Tibial artery (tissue), 4 donors: ENCODE measurements around the gene FMNL3.

Experiments
- DNase-seq, 2 donors: peaks; one replicate each; pipeline ENCODE4 v3.0.0-alpha.2; 2019
- H3K27ac ChIP-seq, 2 donors: fragments of 200-600 bp; sonication (generic) in 1 of 2; 1 replicate in 1 of 2; 2 replicates in 1 of 2; pipeline ENCODE4 v1.5.1; 2018 to 2019; ENCODE audit warnings: mild to moderate bottlenecking in 1 of 2
- H3K27me3 ChIP-seq, 2 donors: fragments of 200-600 bp; sonication (generic) in 1 of 2; one replicate each; pipeline versions ENCODE4 v1.5.1 to v1.6.0; 2016 to 2019
- H3K36me3 ChIP-seq, 3 donors: fragments of 200-600 bp; sonication (generic) in 2 of 3; one replicate each; pipeline ENCODE4 v1.5.1; 2016 to 2019; ENCODE audit warnings: mild to moderate bottlenecking in 2 of 3
- H3K4me1 ChIP-seq, 4 donors: fragments of 200-600 bp; sonication (generic) in 2 of 4; 1 replicate in 3 of 4; 2 replicates in 1 of 4; pipeline ENCODE4 v1.5.1; 2016 to 2019
- H3K4me3 ChIP-seq, 2 donors: fragments of 200-600 bp; sonication (generic) in 1 of 2; 1 replicate in 1 of 2; 2 replicates in 1 of 2; pipeline ENCODE4 v1.5.1; 2018 to 2019; ENCODE audit warnings: mild to moderate bottlenecking in 2 of 2
- H3K9me3 ChIP-seq, 3 donors: fragments of 200-600 bp; sonication (generic) in 1 of 3; one replicate each; pipeline ENCODE4 v1.5.1; 2016 to 2019
- intact Hi-C: fragments of 100-400 bp; cut with DNase I; formaldehyde crosslinking; loops from one replicate; pipeline ENCODE4 v1.15.0; 2023; ENCODE audit warnings: low total_unique reads
- TF ChIP-seq, protein P1 (sequence below), 2 experiments: fragments of 200-600 bp in 1 of 2; fragments of 450-650 bp in 1 of 2; IDR thresholded peaks; one replicate each; pipeline ENCODE4 v1.5.1; 2017 to 2019; ENCODE audit warnings: antibody characterized with exemption in 2 of 2, mild to moderate bottlenecking in 1 of 2, moderate library complexity in 1 of 2

Gene FMNL3

DNA sequence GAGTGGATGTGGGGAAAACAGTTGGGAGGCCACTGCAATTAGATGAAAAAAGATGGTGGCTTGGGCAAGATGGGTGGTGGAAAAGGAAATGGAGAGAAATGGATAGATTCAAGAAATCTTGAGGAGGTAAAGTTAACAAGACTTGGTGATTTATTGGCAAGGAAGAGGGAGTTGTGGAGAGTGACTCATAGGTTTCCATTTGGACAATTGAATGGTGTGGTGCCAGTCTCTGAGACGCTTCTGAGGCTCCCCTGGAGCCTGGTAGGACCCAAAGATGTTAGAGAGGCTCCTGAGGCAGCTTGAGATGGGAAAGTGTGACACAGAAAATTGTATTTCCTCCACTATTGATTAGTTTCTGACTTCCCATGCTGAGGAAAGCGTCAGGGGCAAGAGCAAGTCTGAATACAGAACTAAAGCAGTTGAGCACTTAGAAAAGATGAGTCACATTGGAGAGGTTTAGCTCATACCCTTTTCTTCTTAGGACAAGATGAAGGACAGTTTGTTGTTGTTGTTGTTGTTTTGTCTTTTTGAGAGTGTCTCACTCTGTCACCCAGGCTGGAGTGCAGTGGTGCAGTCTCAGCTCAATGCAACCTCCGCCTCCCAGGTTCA, 79.3 kb downstream of the FMNL3 start:
- peaks cover 0 to 28% (median 16%) of the 10 kb centered on the region in 3 donors for H3K36me3 ChIP-seq
- TF ChIP-seq, protein P1, sequence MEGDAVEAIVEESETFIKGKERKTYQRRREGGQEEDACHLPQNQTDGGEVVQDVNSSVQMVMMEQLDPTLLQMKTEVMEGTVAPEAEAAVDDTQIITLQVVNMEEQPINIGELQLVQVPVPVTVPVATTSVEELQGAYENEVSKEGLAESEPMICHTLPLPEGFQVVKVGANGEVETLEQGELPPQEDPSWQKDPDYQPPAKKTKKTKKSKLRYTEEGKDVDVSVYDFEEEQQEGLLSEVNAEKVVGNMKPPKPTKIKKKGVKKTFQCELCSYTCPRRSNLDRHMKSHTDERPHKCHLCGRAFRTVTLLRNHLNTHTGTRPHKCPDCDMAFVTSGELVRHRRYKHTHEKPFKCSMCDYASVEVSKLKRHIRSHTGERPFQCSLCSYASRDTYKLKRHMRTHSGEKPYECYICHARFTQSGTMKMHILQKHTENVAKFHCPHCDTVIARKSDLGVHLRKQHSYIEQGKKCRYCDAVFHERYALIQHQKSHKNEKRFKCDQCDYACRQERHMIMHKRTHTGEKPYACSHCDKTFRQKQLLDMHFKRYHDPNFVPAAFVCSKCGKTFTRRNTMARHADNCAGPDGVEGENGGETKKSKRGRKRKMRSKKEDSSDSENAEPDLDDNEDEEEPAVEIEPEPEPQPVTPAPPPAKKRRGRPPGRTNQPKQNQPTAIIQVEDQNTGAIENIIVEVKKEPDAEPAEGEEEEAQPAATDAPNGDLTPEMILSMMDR (IDR thresholded peaks at IDR 0.05): no peak
- H3K27ac ChIP-seq: no peak overlapping the region
- H3K27me3 ChIP-seq: no peaks in the 10 kb centered on the region
- peaks cover 0 to 9% (median 0%) of the 10 kb centered on the region in 4 donors for H3K4me1 ChIP-seq
- no peak for DNase-seq
- H3K4me3 ChIP-seq: no peak overlapping the region
- intact Hi-C loops: no loop called here
- no peaks in the 10 kb centered on the region for H3K9me3 ChIP-seq

DNA sequence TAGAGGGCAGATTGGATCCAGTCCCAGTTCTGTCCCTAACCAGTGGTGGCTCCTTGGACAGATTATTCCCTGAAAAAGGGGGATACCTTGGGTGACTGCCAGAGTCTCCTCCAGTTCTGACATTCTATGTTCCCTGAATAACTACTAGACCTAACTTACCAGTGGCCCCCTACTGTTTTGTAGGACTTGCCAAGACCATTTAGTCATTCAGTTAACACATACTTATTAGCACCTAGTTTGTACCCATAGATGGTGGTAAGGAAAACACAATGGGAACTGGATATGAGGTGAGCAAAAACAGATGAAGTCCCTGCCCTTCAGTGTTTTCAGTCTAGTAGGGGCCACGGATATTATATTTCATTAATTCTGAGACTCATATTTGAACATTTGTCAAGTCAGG, 80.4 kb downstream of the FMNL3 start:
- peaks cover 0 to 16% (median 5%) of the 10 kb centered on the region in 4 donors for H3K4me1 ChIP-seq
- DNase-seq: no peak
- H3K27me3 ChIP-seq: no peaks in the 10 kb centered on the region
- peaks cover 0 to 18% (median 7%) of the 10 kb centered on the region in 3 donors for H3K36me3 ChIP-seq
- H3K4me3 ChIP-seq: no peak overlapping the region
- intact Hi-C loops: no loop called here
- TF ChIP-seq, protein P1 (IDR thresholded peaks at IDR 0.05): no peak
- H3K9me3 ChIP-seq: no peaks in the 10 kb centered on the region
- H3K27ac ChIP-seq: no peak overlapping the region

DNA sequence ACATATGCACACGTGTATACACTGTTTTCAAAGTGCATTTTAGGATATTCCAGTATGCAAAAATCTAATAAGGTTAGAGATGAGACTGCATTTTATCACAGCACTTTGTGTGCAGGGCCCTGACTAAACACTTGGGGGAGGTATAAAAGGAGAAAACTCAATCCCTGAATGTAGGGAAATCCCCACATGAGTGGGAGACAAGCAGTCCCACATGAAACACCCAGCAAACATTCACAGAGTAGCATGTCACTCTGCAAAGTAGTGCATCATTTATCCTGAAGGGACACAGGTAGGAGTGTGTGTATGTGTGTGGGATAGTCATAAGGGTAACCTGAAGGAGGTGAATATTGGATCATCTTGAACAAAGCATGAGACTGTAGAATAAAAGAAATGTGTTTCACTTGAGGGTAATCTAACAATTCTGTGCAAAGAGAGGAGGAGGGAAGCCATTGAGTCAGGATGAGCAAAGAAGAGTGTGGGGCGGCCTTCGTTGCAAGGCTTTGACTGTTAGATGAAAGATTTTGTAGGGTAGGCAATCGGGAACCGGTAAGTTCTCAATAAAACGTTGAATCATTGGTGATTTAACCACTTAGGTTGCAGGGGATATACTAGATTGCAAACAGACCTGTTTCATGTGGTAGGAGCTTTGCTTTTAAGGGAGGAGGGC, 80.9 kb downstream of the FMNL3 start:
- peaks cover 0 to 21% (median 11%) of the 10 kb centered on the region in 4 donors for H3K4me1 ChIP-seq
- H3K9me3 ChIP-seq: no peaks in the 10 kb centered on the region
- DNase-seq: no peak
- intact Hi-C loops: no loop called here
- TF ChIP-seq, protein P1 (IDR thresholded peaks at IDR 0.05): no peak
- H3K36me3 ChIP-seq: peaks cover 0 to 12% (median 2%) of the 10 kb centered on the region in 3 donors
- H3K27me3 ChIP-seq: no peaks in the 10 kb centered on the region
- no peak overlapping the region for H3K4me3 ChIP-seq
- no peak overlapping the region for H3K27ac ChIP-seq

DNA sequence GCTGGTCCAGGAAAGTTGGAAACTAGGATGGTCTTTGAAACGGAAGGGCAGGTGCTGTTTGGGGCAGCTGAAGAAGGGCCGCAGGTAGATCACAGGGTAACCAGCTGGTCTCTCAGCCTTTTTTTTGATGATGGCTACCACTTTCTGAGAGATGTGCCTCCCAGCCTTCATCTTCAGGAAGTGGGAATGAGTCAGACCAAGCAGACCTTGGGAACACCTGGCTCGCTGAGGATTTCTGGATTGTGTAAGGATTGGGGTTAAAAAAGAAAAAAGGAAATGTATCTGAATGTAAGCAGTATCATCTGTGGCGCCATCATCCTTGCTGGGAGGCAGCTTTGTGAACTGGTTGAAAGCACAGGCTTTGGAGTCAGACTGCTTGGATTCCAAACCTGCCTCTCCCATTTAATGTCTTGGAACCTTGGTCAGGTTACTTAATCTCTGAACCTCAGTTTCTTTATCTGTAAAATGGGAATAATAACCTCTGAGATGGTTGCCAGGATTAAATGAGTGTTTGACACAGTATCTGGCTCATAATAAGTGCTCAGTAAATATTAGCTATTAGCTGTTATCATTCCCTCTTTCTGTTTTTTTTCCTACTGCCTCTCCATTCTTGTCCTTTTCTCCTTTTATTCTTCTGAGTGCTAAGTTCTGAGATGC, 82.2 kb downstream of the FMNL3 start:
- no peak for DNase-seq
- H3K27ac ChIP-seq: peak overlapping the region; percentile 89 to 91

DNA sequence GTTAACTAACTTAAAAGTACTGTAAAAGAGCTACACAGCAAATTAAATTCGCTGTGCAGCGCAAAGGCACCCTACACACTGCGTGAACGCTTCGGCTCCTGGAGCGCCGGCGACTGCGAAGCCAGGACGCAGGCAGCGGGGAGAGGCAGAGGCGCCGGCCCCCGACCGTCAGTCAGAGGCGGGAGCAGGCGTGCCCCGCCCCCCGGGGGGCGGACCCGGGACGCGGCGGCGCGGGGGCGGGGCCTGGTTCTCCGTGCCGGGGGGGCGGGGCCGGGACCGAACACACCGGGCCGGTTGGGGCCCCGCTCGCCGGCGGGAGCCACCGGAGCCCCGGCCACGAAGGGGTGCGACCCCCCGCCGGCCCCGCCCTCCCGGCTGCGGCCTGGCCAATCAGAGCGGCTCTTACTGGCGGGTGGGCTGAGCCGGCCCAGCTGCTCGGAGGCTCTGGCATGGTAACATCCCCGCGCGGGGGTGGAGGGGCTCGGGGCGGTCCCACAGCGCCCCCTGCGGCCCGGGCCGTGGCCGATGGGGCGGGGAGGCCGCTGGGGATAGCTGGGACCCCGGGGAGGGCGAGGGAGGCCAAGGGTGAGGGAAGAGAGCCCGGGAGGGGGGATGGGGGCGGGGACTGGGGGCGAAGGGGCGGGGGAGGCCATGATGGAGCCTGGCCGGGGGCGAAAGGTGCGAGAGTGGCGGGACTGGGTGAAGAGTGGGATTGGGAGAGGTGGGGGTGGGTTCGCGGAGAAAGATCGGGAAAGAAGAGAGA, 83.9 kb downstream of the FMNL3 start, which contains the start of gene PRPF40B:
TSS of gene PRPF40B (plus strand) at position 420 of the 763 bp plus-strand sequence. CDS start at position 450, 30 bp downstream.
- Histone ChIP-seq H3K4me3 (peak within 1 kb of the TSS; percentile 57 to 69), H3K9me3 (no peaks in the 10 kb centered on the region), H3K27me3 (no peaks in the 10 kb centered on the region), H3K27ac (peak within 1 kb of the TSS; percentile 89 to 91), H3K36me3 (no peaks in the 10 kb centered on the region), H3K4me1 (peaks cover 0 to 23% (median 12%) of the 10 kb centered on the region in 4 donors)
- TF ChIP-seq, protein P1 (IDR thresholded peaks at IDR 0.05): peak; percentile 32 to 40
- peak; percentile 82 to 93 for DNase-seq
- intact Hi-C loops: no loop called here

More for the DNA sequence above, 82.2 kb downstream of the FMNL3 start:
- Histone ChIP-seq H3K9me3 (no peaks in the 10 kb centered on the region), H3K4me1 (peaks cover 0 to 23% (median 12%) of the 10 kb centered on the region in 4 donors), H3K36me3 (no peaks in the 10 kb centered on the region), H3K4me3 (no peak overlapping the region), H3K27me3 (no peaks in the 10 kb centered on the region)
- TF ChIP-seq, protein P1 (IDR thresholded peaks at IDR 0.05): no peak
- intact Hi-C loops: no loop called here
